Activated T-cell treated with anti-CD3 and anti-CD28 coated beads for 1 hour (primary cell): Measurements from ENCODE around the gene RASL11A.
A peak's percentile ranks its signal among the peaks of the same experiment; 100 is the strongest.
"Not testable (repeated sequence)": the region's sequence is repeated elsewhere in the genome, so short reads cannot be mapped to it uniquely, and the experiment has no call there.

Experiments
- DNase-seq: peaks from one replicate; pipeline ENCODE4 v3.0.0-alpha.2; 2020; ENCODE audit warnings: low read depth

The RASL11A gene, protein sequence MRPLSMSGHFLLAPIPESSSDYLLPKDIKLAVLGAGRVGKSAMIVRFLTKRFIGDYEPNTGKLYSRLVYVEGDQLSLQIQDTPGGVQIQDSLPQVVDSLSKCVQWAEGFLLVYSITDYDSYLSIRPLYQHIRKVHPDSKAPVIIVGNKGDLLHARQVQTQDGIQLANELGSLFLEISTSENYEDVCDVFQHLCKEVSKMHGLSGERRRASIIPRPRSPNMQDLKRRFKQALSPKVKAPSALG

DNA sequence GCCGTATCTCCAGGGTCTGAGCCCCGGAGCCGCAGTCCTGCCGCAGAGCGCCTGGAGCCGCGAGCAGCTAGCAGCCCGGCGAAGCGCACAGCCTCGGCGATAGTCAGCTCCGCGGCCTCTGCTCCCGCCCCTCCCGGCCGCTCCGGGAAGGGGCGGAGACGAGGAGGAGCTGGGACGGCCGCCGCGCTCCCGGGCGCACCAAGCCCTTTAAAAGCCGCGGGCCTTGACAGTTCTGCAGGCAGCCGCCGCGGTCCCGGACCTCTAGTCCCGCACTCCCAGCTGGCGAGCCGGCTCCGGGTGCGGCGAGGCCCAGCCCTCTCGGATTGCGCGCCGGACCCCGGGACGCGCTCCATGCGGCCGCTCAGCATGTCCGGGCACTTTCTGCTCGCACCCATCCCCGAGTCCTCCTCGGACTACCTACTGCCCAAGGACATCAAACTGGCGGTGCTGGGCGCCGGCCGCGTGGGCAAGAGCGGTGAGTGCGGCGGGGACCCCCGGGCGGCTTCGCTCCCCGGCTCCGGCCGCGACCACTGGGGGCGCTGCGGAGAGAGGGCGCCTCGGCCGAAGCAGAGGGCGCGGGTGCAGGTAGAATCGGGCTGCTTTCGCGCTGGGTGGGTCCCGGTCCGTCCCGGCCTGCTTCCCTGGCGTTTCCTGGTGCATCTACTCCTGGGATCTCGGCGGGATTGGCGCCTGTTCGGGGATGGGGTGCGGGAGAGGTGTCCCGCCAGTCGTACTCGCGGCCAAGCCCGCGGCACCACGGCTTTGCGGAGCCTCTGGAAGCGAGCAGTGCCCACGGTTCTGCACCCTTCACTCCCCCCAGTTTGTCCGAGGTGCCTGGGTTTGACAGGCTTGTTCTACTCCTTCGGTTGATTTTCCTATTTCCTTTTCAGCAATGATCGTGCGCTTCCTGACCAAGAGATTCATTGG, at the start of gene RASL11A:
RASL11A (plus strand) TSS at position 237 of the 927 bp plus-strand sequence; CDS start at position 352, 115 bp downstream.
- peak; percentile 70 for DNase-seq

DNA sequence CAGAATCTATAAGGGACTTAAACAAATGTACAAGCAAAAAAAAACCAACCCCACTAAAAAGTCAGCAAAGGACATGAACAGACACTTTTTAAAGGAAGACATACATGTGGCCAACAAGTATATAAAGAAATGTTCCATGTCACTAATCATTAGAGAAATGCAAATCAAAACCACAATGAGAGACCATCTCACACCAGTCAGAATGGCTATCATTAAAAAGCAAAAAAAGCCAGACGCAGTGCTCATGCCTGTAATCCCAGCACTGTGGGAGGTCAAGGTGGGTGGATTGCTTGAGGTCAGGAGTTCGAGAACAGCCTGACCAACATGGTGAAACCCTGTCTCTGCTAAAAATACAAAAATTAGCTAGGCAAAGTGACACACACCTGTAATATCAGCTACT, 48.5 kb upstream of the RASL11A start:
- DNase-seq: not testable (repeated sequence)

DNA sequence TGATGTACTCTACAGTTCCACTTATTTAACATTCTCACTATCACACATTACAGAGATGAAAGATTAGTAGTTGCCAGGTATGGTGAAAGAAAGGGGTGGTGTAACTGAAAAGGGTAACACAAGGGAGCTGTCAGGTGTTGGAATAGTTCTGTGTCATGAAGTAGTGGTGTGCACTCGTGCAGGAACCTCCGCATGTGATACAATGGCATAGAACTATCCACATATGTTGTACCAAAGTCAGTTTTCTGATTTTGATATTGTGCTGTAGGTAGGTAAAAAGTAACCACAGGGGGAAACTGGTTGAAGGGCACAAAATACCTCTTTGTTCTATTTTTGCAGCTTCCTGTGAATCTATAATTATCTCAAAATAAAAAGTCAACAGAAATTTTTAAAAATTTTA, 43.6 kb upstream of the RASL11A start:
- DNase-seq: no peak

DNA sequence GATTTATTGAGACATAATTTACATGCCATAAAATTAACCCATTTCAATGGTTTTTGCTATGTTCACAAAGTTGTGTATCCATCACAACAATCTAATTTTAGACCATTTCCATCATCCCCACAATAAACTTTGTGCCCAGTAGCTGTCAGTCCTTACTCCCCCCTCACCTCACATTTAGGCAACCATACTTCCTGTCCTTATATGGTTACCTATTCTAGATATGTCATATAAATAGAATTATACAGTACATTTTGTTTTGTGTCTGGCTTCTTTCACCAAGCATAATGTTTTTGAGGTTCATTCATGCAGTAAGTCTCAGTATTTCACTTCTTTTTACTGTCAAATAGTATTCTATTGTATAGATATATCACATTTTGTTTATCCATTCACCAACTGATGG, 42.5 kb upstream of the RASL11A start:
- DNase-seq: no peak

DNA sequence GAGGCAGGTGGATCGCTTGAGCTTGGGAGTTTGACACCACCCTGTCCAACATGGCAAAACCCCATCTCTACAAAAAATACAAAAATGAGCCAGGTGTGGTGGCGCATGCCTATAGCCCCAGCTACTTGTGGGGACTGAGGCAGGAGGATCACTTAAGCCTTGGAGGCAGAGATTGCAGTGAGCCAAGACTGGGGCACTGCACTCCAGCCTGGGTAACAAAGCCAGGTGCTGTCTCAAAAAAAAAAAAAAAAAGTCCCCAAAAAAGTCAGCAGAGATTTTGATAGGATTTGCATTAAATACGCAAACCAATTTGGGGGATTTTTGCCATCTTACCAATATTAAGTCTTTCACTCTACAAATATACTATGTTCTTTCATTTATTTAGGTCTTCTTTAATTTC, 41.0 kb upstream of the RASL11A start:
- no peak for DNase-seq

DNA sequence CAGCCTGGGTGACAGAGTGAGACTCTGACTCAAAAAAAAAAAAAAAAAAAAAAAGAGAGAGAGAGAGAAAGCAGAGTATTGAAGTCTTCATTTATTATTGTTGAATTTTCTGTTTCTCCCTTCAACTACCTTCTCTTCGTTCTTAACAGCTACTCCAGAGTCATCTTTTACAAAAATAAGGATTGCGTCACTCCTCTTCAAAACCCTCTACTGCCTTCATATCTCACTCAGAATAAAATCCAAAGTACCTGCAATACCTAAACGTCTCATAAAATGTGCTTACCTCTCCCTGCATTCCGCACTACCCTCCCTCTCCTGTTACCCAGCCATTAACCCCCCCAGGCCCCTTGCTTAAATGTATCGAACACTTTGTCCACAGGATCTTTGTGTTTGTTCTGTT, 36.7 kb upstream of the RASL11A start:
- DNase-seq: no peak

DNA sequence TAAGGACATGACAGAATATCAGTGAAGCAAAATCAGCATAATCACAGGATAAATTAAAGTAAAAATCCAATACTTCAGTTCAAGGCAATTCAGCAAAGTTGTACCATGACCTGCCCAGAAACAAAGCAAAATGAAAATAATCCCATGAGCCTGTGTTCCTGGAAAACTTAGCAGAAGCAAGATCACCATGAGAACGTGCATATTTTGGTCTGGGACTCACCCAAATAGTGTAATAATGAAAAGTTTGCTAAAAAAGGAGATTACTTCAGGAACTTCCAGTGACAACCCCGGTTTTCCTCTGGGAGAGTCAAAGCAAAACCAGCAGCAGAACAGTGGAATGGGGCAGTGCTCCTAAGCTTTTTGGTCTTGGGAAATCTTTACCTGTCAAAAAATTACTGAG, 34.2 kb upstream of the RASL11A start:
- no peak for DNase-seq

DNA sequence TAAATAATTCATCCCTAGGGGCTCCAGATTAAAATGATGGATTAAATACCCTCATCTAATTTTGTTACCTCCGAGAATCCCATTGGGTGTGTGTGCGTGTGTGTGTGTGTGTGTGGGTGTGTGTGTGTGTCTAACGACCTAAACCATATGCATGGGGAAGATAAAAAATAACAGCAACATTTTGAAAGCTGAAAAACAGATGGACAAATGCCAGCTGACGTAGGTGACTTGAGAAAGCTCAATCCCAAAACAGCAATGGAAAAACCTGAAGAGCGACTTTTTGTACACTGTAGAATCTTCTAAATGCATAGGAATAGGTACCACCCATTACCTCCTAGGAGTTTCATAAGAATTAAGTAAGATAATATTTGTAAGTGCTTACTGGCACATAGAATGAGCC, 27.9 kb upstream of the RASL11A start:
- no peak for DNase-seq

DNA sequence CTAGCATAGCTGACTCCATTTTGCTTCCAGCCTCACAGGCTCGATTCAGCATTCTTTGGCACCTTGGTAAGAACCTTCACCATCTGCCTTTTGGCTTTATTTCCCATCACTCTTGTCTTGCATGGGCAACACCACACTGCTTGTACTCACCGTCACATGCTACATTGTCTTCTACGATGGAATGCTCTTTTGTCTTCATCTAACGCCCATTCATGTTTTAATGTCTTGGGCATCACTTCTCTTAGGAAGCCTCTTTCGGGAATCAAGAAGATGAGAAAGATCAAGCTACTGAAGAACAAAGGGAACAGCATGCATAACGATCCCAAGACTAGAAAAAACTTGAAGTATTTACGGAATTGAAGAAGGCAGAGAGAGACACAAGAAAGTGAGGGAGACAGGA, 25.0 kb upstream of the RASL11A start:
- DNase-seq: no peak

DNA sequence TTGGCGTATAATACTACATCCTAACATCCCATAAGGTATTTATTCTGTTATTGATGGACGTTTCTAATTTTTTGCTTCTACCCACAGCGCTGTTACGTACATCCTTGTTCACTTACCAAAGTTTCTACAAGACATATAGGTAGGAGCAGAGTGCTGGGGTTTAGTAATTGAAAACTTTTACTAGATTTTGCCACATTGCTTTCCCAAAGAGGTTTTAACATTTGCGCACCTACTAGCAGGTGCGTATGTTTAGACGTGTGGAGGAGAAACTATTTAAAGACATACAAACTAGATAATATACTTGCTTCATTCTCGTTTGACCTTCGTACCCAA, 19.8 kb upstream of the RASL11A start:
- no peak for DNase-seq

DNA sequence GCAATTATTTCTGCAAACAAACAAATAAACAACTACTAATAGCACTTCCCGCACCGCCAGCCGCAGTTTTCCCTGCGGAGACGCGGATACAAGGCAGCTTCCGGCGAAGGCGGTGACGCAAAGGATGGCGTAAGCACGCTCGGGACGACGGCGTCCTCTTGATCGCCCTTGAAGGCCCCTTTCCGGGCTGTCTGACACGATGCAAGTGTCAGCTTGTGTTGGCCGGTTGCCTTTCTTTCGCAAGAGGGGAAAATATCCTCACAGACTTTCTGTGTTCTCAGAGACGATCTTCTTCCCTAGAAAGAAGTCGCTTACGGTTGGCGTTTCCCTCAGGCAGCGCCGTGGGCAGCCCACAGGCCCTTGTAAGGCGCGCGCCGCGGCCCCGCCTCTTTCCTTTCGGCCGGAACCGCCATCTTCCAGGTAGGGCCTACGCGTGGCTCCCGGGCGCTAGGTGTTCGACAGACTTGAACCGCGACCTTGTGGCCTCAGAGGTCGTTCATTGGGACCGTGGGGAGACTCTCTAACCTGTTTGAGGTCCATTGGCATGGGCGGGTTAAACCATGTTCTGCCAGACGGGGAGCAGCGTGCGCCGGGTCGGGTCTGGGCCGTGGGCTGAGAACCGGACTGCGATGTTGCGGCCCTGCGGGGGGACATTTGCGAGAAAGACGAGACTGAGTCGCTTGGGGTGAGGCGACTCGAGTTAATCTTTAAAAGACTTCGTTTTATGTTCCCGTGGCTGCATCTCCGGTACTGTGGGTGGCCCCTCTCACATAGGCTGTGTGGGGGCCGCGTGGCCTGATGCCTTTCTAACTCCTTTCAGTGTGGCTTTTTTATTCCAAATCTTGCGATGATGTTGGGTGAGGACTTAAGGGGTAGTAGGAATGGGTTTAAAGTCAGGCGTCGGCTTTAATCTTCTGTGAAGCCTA, 19.2 kb upstream of the RASL11A start, which contains the start of gene RPL21:
RPL21 (plus strand) TSS at position 393 of the 926 bp plus-strand sequence. CDS start 2,219 bp downstream, outside the sequence.
- DNase-seq: peak; percentile 90

DNA sequence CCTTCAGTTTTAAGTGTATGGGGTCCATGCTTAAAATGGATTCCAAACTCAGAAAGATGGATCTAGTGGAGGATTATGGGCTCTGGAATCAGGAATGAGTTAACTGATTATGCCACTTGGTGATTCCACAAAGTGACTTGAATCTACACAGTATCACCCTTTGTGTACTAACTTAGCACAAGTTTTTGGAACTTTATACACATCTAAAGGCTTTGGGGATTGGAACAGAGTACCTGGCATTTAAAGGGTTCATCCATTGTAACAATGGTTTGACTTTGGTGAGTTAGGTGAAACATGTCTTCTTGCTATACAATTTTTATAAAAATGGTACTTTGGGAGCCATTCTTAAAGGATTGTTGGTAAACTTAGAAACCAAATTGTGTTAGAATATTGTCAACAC, 18.2 kb upstream of the RASL11A start:
- DNase-seq: no peak

DNA sequence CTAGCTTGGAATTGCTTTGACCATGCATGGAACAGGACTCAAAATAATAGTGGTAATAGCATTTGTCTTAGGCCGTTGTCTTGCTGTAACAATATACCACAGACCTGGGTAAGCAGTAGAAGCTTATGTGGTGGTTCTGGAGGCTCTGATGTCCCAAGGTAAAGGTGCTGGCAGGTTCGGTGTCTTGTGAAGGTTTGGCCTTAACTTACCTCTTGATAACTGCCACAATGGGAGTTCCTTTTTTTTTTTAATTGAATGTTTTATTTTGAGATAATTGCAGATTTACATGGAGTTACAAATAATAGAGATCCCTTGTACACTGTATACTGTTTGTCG, 13.4 kb upstream of the RASL11A start:
- DNase-seq: no peak

DNA sequence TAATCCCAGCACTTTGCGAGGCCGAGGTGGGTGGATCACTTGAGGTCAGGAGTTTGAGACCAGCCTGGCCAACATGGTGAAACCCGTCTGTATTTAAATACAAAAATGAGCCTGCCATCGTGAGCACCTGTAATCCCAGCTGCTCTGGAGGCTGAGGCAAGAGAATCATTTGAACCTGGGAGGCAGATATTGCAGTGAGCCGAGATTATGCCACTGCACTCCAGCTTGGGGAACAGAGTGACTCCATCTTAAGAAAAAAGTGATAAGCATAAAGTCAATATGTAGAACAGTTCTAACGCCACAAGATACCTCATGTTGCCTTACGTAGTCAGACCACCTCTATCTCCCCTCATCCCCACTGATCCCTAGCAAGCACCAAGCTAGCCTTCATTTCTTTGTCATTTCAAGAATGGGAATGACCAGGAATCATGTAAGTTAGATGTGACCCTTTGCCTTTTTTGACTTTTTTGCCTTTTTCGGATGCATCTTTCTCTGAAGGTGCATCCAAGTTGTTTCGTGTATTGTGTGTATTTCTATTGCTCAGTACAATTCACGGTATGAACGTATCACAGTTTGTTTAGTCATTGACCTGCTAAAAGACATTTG, 12.9 kb upstream of the RASL11A start:
- DNase-seq: no peak

DNA sequence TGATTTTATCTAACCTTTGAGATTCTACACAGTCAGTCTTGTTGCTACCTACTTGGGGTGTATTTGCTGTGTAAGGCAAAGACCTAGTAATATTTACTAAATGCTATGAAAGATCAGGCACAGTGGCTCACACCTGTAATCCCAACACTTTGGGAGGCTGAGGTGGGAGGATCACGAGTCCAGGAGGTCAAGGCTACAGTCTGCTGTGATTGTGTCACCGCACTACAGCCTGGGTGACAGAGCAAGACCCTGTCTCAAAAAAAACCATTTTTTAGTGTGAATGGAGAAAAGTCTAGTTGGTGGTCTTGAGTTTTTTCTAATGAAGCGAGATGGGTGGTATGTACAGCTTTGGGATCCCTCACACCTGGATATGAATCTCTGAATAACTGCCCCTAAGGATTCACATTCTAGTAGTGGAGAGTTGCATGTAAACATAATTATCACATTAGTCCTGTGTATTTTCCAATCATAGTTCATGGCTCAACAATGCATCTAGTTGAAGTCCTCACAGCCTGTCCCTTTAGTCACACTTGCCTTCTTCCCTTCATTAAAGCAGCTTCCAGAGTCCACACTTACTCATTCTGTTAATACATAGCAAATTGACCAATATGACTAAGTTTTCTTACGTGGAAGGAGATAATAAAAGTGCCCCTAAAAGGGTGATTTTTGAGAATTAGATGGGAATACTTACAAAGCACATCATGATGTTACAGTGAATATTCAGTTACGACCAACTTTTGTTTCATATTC, 11.8 kb upstream of the RASL11A start:
- no peak for DNase-seq

DNA sequence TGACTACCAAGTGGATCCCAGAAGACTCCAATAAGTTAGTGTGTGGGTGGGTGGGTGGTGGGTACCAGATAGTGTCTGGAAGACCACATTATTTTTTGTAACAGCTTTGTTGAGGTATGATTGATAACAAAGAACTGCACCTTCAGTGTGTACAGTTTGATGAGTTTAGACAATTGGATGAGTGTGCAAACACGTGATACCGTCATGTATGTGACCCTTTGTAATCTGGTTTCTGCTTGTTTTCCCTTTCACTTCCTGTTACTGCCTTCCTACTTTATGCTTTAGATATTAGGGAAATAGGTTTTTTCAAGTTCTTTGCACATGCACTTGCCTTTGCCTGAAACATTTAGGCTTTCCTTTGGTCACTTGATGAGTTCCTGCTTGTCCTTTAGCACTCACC, 10.8 kb upstream of the RASL11A start:
- no peak for DNase-seq

DNA sequence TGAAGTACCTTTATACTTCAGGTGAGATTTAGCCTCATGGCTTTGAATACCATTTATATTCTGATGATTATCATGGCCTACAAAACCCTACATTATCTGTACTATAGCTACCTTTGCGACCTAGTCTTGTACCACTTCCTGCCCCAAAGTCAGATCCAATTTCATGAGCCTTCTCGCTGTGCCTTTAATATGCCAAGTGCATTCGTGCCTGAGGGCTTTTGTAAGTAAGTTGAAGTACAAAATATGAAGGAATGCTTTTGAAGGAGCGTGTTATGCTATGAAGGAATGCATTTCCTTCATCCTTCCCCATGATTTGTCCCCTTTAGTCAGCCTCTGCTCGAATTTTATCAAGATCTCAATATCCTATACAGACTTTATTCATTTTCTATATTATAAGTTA, 9.2 kb upstream of the RASL11A start:
- no peak for DNase-seq

DNA sequence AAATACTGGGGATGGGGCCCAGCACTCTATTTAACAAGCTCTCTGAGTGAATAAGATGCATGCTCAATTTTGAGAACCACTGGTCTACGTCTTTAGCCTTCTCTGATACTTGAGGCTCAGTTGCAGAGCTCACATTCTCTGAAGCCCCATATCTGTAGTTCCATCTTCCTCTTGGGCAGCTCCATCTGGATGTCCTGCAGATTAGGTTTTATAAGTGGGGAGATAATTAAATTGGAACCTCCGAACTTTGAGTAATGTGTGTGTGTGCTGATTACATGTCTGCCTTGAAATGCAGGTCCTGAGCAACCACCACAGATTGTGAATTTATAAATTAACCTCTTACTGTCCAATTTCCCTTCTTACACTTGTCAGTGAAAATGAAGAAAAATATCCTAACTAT, 7.2 kb upstream of the RASL11A start:
- no peak for DNase-seq

DNA sequence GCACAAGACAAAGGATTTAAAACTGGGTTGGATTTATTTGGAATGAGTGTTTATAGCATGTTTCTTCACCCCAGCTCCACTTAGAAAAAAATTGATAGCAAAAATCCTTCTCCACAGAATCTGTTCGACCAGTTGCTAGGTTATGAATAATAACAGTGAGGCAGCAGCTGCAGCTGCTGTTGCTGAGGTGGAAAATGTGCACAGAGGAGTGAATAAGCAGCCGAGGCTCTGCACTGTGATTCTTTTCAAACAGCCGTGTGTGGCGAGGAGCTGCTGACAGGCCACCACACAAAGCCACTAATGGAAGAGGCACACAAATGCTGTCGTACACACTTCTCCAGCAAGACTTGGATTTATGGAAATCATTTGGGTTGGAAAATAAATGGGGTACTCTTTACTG, 6.4 kb upstream of the RASL11A start:
- no peak for DNase-seq

DNA sequence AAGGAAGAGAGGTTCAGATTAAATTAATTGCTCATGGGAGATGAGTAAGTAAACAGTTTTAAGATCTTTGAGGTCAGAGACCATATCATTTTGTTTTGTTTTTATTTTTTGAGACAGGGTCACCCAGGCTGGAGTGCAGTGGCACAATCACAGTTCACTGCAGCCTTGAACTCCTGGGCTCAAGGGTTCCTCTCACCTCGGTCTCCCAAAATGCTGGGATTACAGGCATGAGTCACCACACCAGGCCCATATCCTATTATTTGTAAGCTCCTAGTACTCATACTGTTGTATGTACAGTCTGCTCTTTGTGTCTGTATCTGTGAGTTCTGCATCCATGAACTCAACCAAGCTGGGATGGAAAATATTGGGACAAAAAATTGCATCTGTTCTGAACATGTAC, 6.0 kb upstream of the RASL11A start:
- no peak for DNase-seq

DNA sequence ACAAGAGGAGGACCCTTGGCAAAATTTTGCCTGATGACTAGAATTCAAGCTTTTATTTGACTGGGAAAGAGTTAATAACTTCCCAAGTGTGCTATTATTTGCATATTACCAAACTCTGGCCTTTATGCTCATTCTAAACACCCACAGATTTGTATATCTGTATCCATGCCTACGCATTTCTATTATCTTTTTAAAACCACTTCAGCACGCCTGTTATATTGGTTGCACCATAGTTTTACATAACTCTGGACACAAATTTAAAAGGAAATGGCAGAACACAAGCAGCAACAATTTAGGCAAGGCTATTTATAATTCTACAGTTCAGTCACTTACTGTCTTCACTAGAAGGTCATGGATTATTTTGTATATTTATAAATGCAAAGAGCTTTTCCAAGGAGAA, 3.7 kb upstream of the RASL11A start:
- no peak for DNase-seq
